HepG2 (cell line): ENCODE data around the gene ATOSB. TPM values are rescaled to one million over a fixed set of nuclear protein-coding genes. Genes with fewer than 3 reads are reported as not detected.

Source experiments
- CBX5 ChIP-seq: sonication (generic); formaldehyde crosslinking; IDR thresholded peaks from 2 replicates; pipeline ENCODE4 v1.4.0; 2020; ENCODE audit warnings: missing genetic modification reagents, borderline replicate concordance
- FIP1L1 ChIP-seq: fragments of 200-400 bp; formaldehyde crosslinking; IDR thresholded peaks from 2 replicates; pipeline ENCODE4 v1.6.1; 2018; ENCODE audit warnings: low read depth, mild to moderate bottlenecking, low read length, moderate library complexity, borderline replicate concordance; ENCODE audit not compliant: insufficient read depth
- NFE2 ChIP-seq: sonication (generic); formaldehyde crosslinking; IDR thresholded peaks from 2 replicates; pipeline ENCODE4 v1.4.0; 2020; ENCODE audit warnings: missing genetic modification reagents
- SUZ12 ChIP-seq: fragments of 150-350 bp; IDR thresholded peaks from 2 replicates; pipeline ENCODE4 v1.6.1; 2014; ENCODE audit warnings: low read depth, low read length
- THYN1 ChIP-seq: sonication (generic); formaldehyde crosslinking; IDR thresholded peaks from 2 replicates; pipeline ENCODE4 v1.8.1; 2023; ENCODE audit warnings: low read depth, mild to moderate bottlenecking, moderate library complexity, missing genetic modification reagents, borderline replicate concordance
- polyA plus RNA-seq, 8 experiments: library from polyadenylated mRNA; depleted of rRNA in 3 of 8; stranded (reverse) in 7 of 8; unstranded in 1 of 8; fragments of >200 nt; fragmentation: Illumina TruSeq in 4 of 8; extraction: Trizol in 4 of 8; gene quantifications; 2 replicates each; pipeline versions ENCODE4 v1.2.1 to v1.2.3, GENCODE V29; 2011 to 2016; ENCODE audit warnings: low read depth in 4 of 8, missing spikeins in 1 of 8, mixed read lengths in 1 of 8; ENCODE audit not compliant: insufficient read depth in 1 of 8
- total RNA-seq, 5 experiments: library from RNA; depleted of rRNA; stranded (reverse); fragments of >200 nt; fragmentation: Illumina TruSeq; extraction: Trizol; gene quantifications; 2 replicates each; pipeline ENCODE4 v1.2.3, GENCODE V29; 2016; ENCODE audit warnings: low read depth in 1 of 5
- TF ChIP-seq, protein P1 (sequence below): sonication (generic); formaldehyde crosslinking; IDR thresholded peaks from 2 replicates; pipeline ENCODE4 v1.4.0; 2020; ENCODE audit warnings: missing genetic modification reagents, borderline replicate concordance
- TF ChIP-seq, protein P2 (sequence below): sonication (generic); formaldehyde crosslinking; IDR thresholded peaks from 2 replicates; pipeline ENCODE4 v1.4.0; 2020; ENCODE audit warnings: mild to moderate bottlenecking, missing genetic modification reagents
- TF ChIP-seq, protein P3 (sequence below): IDR thresholded peaks from 2 replicates; pipeline ENCODE4 v1.6.1; 2016; ENCODE audit warnings: mild to moderate bottlenecking
- TF ChIP-seq, protein P4 (sequence below): sonication (generic); formaldehyde crosslinking; IDR thresholded peaks from 2 replicates; pipeline ENCODE4 v1.4.0; 2020; ENCODE audit warnings: missing genetic modification reagents
- TF ChIP-seq, protein P5 (sequence below): sonication (generic); formaldehyde crosslinking; IDR thresholded peaks from 2 replicates; pipeline ENCODE4 v1.4.0; 2020; ENCODE audit warnings: mild to moderate bottlenecking, missing genetic modification reagents

The ATOSB gene
- total and polyA plus RNA-seq, 2 of the 13 experiments (the other 11 are each of a cell fraction or from before 2014, with no cell fraction given), result 1.9 to 6.4 TPM

DNA sequence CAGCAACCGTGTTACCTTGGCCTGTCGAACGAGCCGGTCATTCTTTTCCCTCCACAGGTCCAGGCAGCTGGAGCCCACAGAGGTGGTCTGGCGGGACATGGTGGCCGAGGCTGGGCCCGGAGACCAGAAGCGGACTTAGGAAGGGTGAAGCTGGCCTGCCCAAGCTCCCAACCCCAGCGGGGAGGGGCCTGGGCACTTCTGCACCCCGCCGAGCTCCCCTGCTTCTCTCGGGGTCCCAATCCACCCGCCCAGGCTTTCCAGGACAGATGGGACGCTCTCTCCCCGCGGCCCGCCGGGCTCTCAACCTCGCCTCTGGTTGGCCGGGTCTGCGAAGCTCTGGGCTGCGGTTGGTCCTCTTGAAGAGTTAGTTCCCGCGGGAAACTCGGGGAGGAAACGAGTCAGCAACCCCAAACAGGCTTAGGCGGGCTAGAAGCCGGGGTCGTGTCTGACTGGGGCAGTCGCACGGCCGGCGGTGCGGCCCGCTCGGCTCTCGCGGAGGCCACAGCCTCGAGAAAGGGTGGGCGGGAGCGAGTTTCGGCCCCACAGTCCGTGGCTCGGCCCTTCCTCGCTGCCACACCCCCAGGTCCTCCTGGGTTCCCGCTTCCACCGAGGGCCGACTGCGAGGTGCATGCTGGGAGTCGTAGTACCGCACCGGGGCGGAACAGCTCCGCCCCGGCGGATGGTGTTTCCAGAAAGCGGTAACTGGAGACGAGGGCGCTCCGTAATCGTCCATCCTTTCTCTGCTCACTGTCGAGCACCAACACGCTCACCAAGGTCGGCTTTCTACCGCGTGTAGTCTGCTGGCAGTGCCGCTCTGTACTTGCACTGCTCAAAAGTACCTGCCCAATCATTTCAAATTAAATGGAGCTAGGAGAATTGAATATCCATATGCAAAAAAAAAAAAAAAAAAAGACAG lies 36.0 kb downstream of the ATOSB start, which contains the start of gene FANCG (continued):
- TF ChIP-seq, protein P1, sequence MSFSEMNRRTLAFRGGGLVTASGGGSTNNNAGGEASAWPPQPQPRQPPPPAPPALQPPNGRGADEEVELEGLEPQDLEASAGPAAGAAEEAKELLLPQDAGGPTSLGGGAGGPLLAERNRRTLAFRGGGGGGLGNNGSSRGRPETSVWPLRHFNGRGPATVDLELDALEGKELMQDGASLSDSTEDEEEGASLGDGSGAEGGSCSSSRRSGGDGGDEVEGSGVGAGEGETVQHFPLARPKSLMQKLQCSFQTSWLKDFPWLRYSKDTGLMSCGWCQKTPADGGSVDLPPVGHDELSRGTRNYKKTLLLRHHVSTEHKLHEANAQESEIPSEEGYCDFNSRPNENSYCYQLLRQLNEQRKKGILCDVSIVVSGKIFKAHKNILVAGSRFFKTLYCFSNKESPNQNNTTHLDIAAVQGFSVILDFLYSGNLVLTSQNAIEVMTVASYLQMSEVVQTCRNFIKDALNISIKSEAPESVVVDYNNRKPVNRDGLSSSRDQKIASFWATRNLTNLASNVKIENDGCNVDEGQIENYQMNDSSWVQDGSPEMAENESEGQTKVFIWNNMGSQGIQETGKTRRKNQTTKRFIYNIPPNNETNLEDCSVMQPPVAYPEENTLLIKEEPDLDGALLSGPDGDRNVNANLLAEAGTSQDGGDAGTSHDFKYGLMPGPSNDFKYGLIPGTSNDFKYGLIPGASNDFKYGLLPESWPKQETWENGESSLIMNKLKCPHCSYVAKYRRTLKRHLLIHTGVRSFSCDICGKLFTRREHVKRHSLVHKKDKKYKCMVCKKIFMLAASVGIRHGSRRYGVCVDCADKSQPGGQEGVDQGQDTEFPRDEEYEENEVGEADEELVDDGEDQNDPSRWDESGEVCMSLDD (CRISPR knock-in tag), result no peak
- TF ChIP-seq, protein P2, sequence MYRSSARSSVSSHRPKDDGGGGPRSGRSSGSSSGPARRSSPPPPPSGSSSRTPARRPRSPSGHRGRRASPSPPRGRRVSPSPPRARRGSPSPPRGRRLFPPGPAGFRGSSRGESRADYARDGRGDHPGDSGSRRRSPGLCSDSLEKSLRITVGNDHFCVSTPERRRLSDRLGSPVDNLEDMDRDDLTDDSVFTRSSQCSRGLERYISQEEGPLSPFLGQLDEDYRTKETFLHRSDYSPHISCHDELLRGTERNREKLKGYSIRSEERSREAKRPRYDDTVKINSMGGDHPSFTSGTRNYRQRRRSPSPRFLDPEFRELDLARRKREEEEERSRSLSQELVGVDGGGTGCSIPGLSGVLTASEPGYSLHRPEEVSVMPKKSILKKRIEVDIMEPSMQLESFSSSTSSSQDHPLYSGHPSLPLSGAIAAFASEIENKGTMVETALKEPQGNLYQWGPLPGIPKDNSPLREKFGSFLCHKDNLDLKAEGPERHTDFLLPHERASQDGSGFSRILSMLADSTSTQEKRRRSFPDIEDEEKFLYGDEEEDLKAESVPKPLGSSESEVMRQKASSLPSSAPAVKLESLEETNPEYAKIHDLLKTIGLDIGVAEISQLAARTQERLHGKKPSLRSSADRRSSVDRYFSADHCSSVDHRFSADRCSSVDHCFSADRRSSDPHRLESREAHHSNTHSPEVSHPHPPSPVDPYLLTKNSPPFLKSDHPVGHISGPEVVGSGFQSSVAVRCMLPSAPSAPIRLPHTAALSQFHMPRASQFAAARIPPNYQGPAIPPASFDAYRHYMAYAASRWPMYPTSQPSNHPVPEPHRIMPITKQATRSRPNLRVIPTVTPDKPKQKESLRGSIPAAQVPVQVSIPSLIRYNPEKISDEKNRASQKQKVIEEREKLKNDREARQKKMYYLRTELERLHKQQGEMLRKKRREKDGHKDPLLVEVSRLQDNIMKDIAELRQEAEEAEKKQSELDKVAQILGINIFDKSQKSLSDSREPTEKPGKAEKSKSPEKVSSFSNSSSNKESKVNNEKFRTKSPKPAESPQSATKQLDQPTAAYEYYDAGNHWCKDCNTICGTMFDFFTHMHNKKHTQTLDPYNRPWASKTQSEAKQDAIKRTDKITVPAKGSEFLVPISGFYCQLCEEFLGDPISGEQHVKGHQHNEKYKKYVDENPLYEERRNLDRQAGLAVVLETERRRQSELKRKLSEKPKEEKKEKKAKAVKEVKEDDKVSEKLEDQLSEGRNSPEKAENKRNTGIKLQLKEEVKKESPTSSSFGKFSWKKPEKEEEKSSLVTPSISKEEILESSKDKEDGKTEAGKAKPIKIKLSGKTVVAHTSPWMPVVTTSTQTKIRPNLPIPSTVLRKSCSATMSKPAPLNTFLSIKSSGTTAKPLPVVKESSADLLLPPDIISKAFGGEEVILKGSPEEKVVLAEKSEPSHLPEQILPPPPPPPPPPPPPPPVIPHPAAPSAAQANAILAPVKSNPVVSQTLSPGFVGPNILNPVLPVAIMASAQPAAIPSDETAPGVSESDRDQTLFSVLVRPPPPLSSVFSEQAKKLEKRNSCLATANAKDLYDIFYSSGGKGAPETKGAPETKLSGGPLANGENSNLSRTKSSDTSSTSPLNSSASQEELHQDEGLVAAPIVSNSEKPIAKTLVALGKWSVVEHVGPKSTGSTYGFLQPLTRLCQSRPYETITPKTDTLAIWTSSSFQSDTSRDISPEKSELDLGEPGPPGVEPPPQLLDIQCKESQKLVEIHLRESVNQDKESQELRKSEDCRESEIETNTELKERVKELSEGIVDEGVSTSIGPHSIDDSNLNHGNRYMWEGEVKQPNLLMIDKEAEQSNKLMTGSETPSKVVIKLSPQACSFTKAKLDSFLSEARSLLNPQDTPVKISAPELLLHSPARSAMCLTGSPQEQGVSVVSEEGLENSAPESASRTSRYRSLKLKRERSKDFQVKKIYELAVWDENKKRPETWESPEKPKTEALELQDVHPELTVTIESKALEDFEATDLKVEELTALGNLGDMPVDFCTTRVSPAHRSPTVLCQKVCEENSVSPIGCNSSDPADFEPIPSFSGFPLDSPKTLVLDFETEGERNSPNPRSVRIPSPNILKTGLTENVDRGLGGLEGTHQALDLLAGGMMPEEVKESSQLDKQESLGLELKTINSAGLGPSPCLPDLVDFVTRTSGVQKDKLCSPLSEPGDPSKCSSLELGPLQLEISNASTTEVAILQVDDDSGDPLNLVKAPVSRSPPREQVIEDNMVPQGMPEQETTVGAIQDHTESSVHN (CRISPR knock-in tag), result no peak
- TF ChIP-seq THYN1 (CRISPR knock-in tag) (no peak), NFE2 (CRISPR knock-in tag) (no peak), SUZ12 (peak; percentile 55; the same call in 1 of the 2 replicates), CBX5 (CRISPR knock-in tag) (peak; percentile 73; the same call in 1 of the 2 replicates), FIP1L1 (no peak)
- TF ChIP-seq, protein P3, sequence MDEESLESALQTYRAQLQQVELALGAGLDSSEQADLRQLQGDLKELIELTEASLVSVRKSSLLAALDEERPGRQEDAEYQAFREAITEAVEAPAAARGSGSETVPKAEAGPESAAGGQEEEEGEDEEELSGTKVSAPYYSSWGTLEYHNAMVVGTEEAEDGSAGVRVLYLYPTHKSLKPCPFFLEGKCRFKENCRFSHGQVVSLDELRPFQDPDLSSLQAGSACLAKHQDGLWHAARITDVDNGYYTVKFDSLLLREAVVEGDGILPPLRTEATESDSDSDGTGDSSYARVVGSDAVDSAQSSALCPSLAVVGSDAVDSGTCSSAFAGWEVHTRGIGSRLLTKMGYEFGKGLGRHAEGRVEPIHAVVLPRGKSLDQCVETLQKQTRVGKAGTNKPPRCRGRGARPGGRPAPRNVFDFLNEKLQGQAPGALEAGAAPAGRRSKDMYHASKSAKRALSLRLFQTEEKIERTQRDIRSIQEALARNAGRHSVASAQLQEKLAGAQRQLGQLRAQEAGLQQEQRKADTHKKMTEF, result peak; percentile 74
- TF ChIP-seq, protein P4, sequence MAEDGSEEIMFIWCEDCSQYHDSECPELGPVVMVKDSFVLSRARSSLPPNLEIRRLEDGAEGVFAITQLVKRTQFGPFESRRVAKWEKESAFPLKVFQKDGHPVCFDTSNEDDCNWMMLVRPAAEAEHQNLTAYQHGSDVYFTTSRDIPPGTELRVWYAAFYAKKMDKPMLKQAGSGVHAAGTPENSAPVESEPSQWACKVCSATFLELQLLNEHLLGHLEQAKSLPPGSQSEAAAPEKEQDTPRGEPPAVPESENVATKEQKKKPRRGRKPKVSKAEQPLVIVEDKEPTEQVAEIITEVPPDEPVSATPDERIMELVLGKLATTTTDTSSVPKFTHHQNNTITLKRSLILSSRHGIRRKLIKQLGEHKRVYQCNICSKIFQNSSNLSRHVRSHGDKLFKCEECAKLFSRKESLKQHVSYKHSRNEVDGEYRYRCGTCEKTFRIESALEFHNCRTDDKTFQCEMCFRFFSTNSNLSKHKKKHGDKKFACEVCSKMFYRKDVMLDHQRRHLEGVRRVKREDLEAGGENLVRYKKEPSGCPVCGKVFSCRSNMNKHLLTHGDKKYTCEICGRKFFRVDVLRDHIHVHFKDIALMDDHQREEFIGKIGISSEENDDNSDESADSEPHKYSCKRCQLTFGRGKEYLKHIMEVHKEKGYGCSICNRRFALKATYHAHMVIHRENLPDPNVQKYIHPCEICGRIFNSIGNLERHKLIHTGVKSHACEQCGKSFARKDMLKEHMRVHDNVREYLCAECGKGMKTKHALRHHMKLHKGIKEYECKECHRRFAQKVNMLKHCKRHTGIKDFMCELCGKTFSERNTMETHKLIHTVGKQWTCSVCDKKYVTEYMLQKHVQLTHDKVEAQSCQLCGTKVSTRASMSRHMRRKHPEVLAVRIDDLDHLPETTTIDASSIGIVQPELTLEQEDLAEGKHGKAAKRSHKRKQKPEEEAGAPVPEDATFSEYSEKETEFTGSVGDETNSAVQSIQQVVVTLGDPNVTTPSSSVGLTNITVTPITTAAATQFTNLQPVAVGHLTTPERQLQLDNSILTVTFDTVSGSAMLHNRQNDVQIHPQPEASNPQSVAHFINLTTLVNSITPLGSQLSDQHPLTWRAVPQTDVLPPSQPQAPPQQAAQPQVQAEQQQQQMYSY, result peak; percentile 66; the same call in 1 of the 2 replicates
- TF ChIP-seq, protein P5, sequence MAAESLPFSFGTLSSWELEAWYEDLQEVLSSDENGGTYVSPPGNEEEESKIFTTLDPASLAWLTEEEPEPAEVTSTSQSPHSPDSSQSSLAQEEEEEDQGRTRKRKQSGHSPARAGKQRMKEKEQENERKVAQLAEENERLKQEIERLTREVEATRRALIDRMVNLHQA (CRISPR knock-in tag), result no peak
